Endometrium (tissue), 2 donors: ENCODE results near the gene SAT1.
"Not testable (repeated sequence)": the region's sequence is repeated elsewhere in the genome, so short reads cannot be mapped to it uniquely, and the experiment has no call there.

Source experiments
- FAIRE-seq: peaks from 2 replicates; lab custom pipeline; 2012; peaks lifted over from hg19 to GRCh38; lab: Jason Lieb, UNC
- donor health status: control.
- donor health status: control.

Gene SAT1

GRCh38 chrX:23782863-23783588 is at the start of gene SAT1:
Gene SAT1 (plus strand): TSS chrX:23783173. CDS start chrX:23783352, 179 bp downstream.
- FAIRE-seq: peak; percentile 29

GRCh38 chrX:23736030-23736429 is 46.9 kb upstream of the SAT1 start:
- FAIRE-seq: no peak

GRCh38 chrX:23737413-23737812 is 45.6 kb upstream of the SAT1 start:
- no peak for FAIRE-seq

GRCh38 chrX:23742174-23742696 is 40.7 kb upstream of the SAT1 start:
- no peak for FAIRE-seq

GRCh38 chrX:23742697-23743622 is 40.0 kb upstream of the SAT1 start, which contains the start of gene ACOT9:
Gene ACOT9 (minus strand): TSS chrX:23743276. CDS start chrX:23743144, 132 bp downstream.
- FAIRE-seq: no peak

- FAIRE-seq: not testable (repeated sequence)
Observed at GRCh38 chrX:23743623-23743971, 39.4 kb upstream of the SAT1 start.

GRCh38 chrX:23745786-23746185 is 37.2 kb upstream of the SAT1 start:
- no peak for FAIRE-seq

GRCh38 chrX:23749129-23749528 is 33.8 kb upstream of the SAT1 start:
- FAIRE-seq: no peak

GRCh38 chrX:23749576-23749975 is 33.4 kb upstream of the SAT1 start:
- no peak for FAIRE-seq

GRCh38 chrX:23752740-23753415 is 30.1 kb upstream of the SAT1 start:
- no peak for FAIRE-seq

GRCh38 chrX:23754664-23755063 is 28.3 kb upstream of the SAT1 start:
- FAIRE-seq: no peak

GRCh38 chrX:23756165-23756564 is 26.8 kb upstream of the SAT1 start:
- FAIRE-seq: no peak

- no peak for FAIRE-seq
Observed at GRCh38 chrX:23759821-23760220, 23.2 kb upstream of the SAT1 start.

- FAIRE-seq: no peak
Observed at GRCh38 chrX:23764188-23764984, 18.6 kb upstream of the SAT1 start.

- FAIRE-seq: no peak
Observed at GRCh38 chrX:23765449-23765848, 17.5 kb upstream of the SAT1 start.

- FAIRE-seq: no peak
Observed at GRCh38 chrX:23765868-23766267, 17.1 kb upstream of the SAT1 start.

GRCh38 chrX:23766650-23767551 is 16.1 kb upstream of the SAT1 start:
- no peak for FAIRE-seq

- no peak for FAIRE-seq
Observed at GRCh38 chrX:23770142-23770541, 12.8 kb upstream of the SAT1 start.

GRCh38 chrX:23771086-23771485 is 11.9 kb upstream of the SAT1 start:
- FAIRE-seq: not testable (repeated sequence)

GRCh38 chrX:23773601-23774175 is 9.3 kb upstream of the SAT1 start:
- no peak for FAIRE-seq
